Spleen (tissue), 11 donors: ENCODE data around the gene PRPF40A. TPM values are rescaled to one million over a fixed set of nuclear protein-coding genes. Genes with fewer than 3 reads are reported as not detected.

Source experiments
- DNase-seq: peaks from one replicate; pipeline ENCODE4 v3.0.0-alpha.2; 2020
- H3K27ac ChIP-seq, 8 donors: fragments of 200-600 bp; sonication (generic) in 7 of 8; 1 replicate in 4 of 8; 2 replicates in 4 of 8; pipeline versions ENCODE4 v1.5.0 to v1.8.0; 2016 to 2021; ENCODE audit warnings: inconsistent platforms in 4 of 8, mild to moderate bottlenecking in 4 of 8, moderate library complexity in 1 of 8
- H3K27me3 ChIP-seq, 7 donors: fragments of 200-600 bp; sonication (generic) in 6 of 7; replicated peaks in 1 of 7; 1 replicate in 4 of 7; 2 replicates in 3 of 7; pipeline versions ENCODE4 v1.5.0 to v1.8.0; 2016 to 2021; ENCODE audit warnings: inconsistent platforms in 3 of 7, mild to moderate bottlenecking in 1 of 7
- H3K36me3 ChIP-seq, 6 donors: fragments of 200-600 bp; sonication (generic) in 5 of 6; 1 replicate in 4 of 6; 2 replicates in 2 of 6; pipeline versions ENCODE4 v1.5.0 to v1.8.0; 2016 to 2021; ENCODE audit warnings: inconsistent platforms in 2 of 6
- H3K4me1 ChIP-seq, 6 donors: fragments of 200-600 bp; sonication (generic) in 5 of 6; 1 replicate in 3 of 6; 2 replicates in 3 of 6; pipeline versions ENCODE4 v1.5.0 to v1.8.0; 2016 to 2021; ENCODE audit warnings: inconsistent platforms in 3 of 6
- H3K4me3 ChIP-seq, 8 donors: fragments of 200-600 bp; sonication (generic) in 7 of 8; 1 replicate in 4 of 8; 2 replicates in 4 of 8; pipeline versions ENCODE4 v1.5.0 to v1.8.0; 2016 to 2021; ENCODE audit warnings: inconsistent platforms in 4 of 8, mild to moderate bottlenecking in 4 of 8, moderate library complexity in 2 of 8
- H3K9me3 ChIP-seq, 8 donors: fragments of 200-600 bp; sonication (generic) in 7 of 8; 1 replicate in 4 of 8; 2 replicates in 4 of 8; pipeline versions ENCODE4 v1.5.0 to v1.8.0; 2016 to 2021; ENCODE audit warnings: inconsistent platforms in 4 of 8
- CTCF ChIP-seq, 11 experiments: fragments of 200-600 bp in 7 of 11; fragments of 450-650 bp in 4 of 11; sonication (generic) in 4 of 11; IDR thresholded peaks in 8 of 11; conservative IDR thresholded peaks in 3 of 11; 1 replicate in 7 of 11; 2 replicates in 4 of 11; pipeline versions ENCODE4 v1.4.0 to v1.8.0; 2016 to 2021; ENCODE audit warnings: antibody characterized with exemption in 11 of 11, inconsistent platforms in 4 of 11, mild to moderate bottlenecking in 1 of 11
- POLR2A ChIP-seq, 3 donors: fragments of 450-650 bp; IDR thresholded peaks; one replicate each; pipeline ENCODE4 v1.5.1; 2017; ENCODE audit warnings: antibody characterized with exemption in 3 of 3, mild to moderate bottlenecking in 1 of 3
- POLR2AphosphoS5 ChIP-seq, 3 donors: sonication (generic); formaldehyde crosslinking; IDR thresholded peaks; one replicate each; pipeline ENCODE4 v1.5.1; 2017; ENCODE audit warnings: antibody characterized with exemption in 3 of 3
- WGBS, 5 donors: extraction: QIAGEN DNeasy Blood & Tissue Kit in 3 of 5; methylation state at CpG; one replicate each; pipeline versions ENCODE4 v1.1.5 to v1.1.7; 2013 to 2018; 5-methylcytosine and 5-hydroxymethylcytosine counted together
- intact Hi-C: fragments of 100-400 bp; cut with DNase I; formaldehyde crosslinking; loops from one replicate; pipeline ENCODE4 v1.15.0; 2023; ENCODE audit warnings: low total_unique reads
- polyA plus RNA-seq, 3 donors: library from polyadenylated mRNA; stranded (reverse); fragments of 200-250 nt; gene quantifications; one replicate each; pipeline ENCODE4 v1.2.1, GENCODE V29; 2013
- total RNA-seq, 7 donors: library from RNA; depleted of rRNA in 3 of 7; stranded (reverse); fragments of >200 nt in 3 of 7; fragmentation: NEBNext Ultra II Directional in 4 of 7; extraction: Animal tissue kit (Norgen Biotek cat#: 25700) in 4 of 7; gene quantifications; one replicate each; pipeline versions ENCODE4 v1.1.0 to v1.2.1, GENCODE V29; 2016 to 2021
- donor health status: healthy with polysubstance abuse.
- donor health status: DM: no; HTN: no; CAD: no; lungs with moderate emphysema.
- donor health status: DM: no; HTN: no; CAD: no.
- donor health status: Bipolar disorder and iron deficiency.
- donor health status: healthy.
- donor health status: DM: no; HTN: no; CAD: no.
- donor health status: DM: yes; HTN: yes; CAD: no.

The PRPF40A gene
- total and polyA plus RNA-seq, 10 donors = 13.5 to 116 (median 86.7) TPM

GRCh38 chr2:152609699-152610098 is 107.6 kb downstream of the PRPF40A start:
- WGBS, 5 donors = 34 to 84% (median 58%) methylated on average over 1 of the region's 1 CpG
- H3K27me3 ChIP-seq = no peaks in the 10 kb centered on the region

GRCh38 chr2:152609154-152609553 is 108.1 kb downstream of the PRPF40A start:
- intact Hi-C loops = no loop called here
- Histone ChIP-seq H3K27me3 (no peaks in the 10 kb centered on the region), H3K9me3 (no peaks in the 10 kb centered on the region), H3K27ac (no peak overlapping the region), H3K4me3 (no peak overlapping the region), H3K4me1 (peaks cover 7 to 32% (median 26%) of the 10 kb centered on the region in 6 donors), H3K36me3 (no peaks in the 10 kb centered on the region)
- TF ChIP-seq POLR2AphosphoS5 (IDR thresholded peaks at IDR 0.05) (no peak), CTCF (IDR thresholded peaks at IDR 0.05 in 8 of 11, conservative IDR thresholded peaks at IDR 0.05 in 3 of 11) (no peak), POLR2A (IDR thresholded peaks at IDR 0.05) (no peak)
- DNase-seq = no peak
- 84 to 90% (median 89%) methylated on average over 2 of the region's 2 CpGs for WGBS, 5 donors

More at GRCh38 chr2:152609699-152610098, 107.6 kb downstream of the PRPF40A start:
- H3K36me3 ChIP-seq = no peaks in the 10 kb centered on the region
- H3K27ac ChIP-seq = no peak overlapping the region
- intact Hi-C loops = no loop called here
- peaks cover 7 to 32% (median 26%) of the 10 kb centered on the region in 6 donors for H3K4me1 ChIP-seq
- TF ChIP-seq POLR2AphosphoS5 (IDR thresholded peaks at IDR 0.05) (no peak), CTCF (IDR thresholded peaks at IDR 0.05 in 8 of 11, conservative IDR thresholded peaks at IDR 0.05 in 3 of 11) (no peak), POLR2A (IDR thresholded peaks at IDR 0.05) (no peak)
- H3K4me3 ChIP-seq = no peak overlapping the region
- DNase-seq = no peak
- H3K9me3 ChIP-seq = no peaks in the 10 kb centered on the region

- DNase-seq = no peak
- no peaks in the 10 kb centered on the region for H3K36me3 ChIP-seq
- H3K27ac ChIP-seq = no peak overlapping the region
- intact Hi-C loops = no loop called here
- H3K4me3 ChIP-seq = no peak overlapping the region
- TF ChIP-seq POLR2A (IDR thresholded peaks at IDR 0.05) = no peak
- no peak for TF ChIP-seq POLR2AphosphoS5 (IDR thresholded peaks at IDR 0.05)
- no peak for TF ChIP-seq CTCF (IDR thresholded peaks at IDR 0.05 in 8 of 11, conservative IDR thresholded peaks at IDR 0.05 in 3 of 11)
- WGBS, 5 donors = 82 to 93% (median 90%) methylated on average over 7 of the region's 7 CpGs
- no peaks in the 10 kb centered on the region for H3K9me3 ChIP-seq
- no peaks in the 10 kb centered on the region for H3K27me3 ChIP-seq
- peaks cover 7 to 20% (median 17%) of the 10 kb centered on the region in 6 donors for H3K4me1 ChIP-seq
Observed at GRCh38 chr2:152607793-152608300, 109.4 kb downstream of the PRPF40A start.

GRCh38 chr2:152606941-152607340 is 110.3 kb downstream of the PRPF40A start:
- WGBS, 5 donors = 25 to 49% (median 37%) methylated on average over 2 of the region's 2 CpGs
- H3K27ac ChIP-seq = no peak overlapping the region
- TF ChIP-seq POLR2A (IDR thresholded peaks at IDR 0.05) (no peak), CTCF (IDR thresholded peaks at IDR 0.05 in 8 of 11, conservative IDR thresholded peaks at IDR 0.05 in 3 of 11) (no peak), POLR2AphosphoS5 (IDR thresholded peaks at IDR 0.05) (no peak)
- no peaks in the 10 kb centered on the region for H3K9me3 ChIP-seq
- H3K36me3 ChIP-seq = no peaks in the 10 kb centered on the region
- DNase-seq = no peak
- peaks cover 2 to 11% (median 8%) of the 10 kb centered on the region in 6 donors for H3K4me1 ChIP-seq
- intact Hi-C loops = no loop called here
- no peak overlapping the region for H3K4me3 ChIP-seq
- no peaks in the 10 kb centered on the region for H3K27me3 ChIP-seq
